Activated naive CD4-positive, alpha-beta T cell treated with anti-CD3 and anti-CD28 coated beads for 36 hours (primary cell): ENCODE results near the gene TBC1D22A. TPM values are rescaled to one million over a fixed set of nuclear protein-coding genes. Genes with fewer than 3 reads are reported as not detected.

Experiments
- CTCF ChIA-PET: fragments of 350-600 bp; sonication (Branson Sonifier 250); formaldehyde crosslinking; loops from one replicate; lab custom pipeline; 2021; ENCODE audit warnings: antibody characterized with exemption; lab: Charles Lee
- DNase-seq: peaks from one replicate; pipeline ENCODE4 v3.0.0-alpha.2; 2020
- H3K27ac Mint-ChIP-seq: one replicate; pipeline ENCODE4 v1.8.0; 2021; ENCODE audit warnings: mild to moderate bottlenecking, mixed read lengths
- H3K27me3 Mint-ChIP-seq: one replicate; pipeline ENCODE4 v1.8.0; 2021; ENCODE audit warnings: low read depth, mixed read lengths
- H3K36me3 Mint-ChIP-seq: one replicate; pipeline ENCODE4 v1.8.0; 2021; ENCODE audit warnings: low read depth, mixed read lengths
- H3K4me1 Mint-ChIP-seq: one replicate; pipeline ENCODE4 v1.8.0; 2021; ENCODE audit warnings: low read depth, mixed read lengths
- H3K4me3 Mint-ChIP-seq: one replicate; pipeline ENCODE4 v1.8.0; 2021; ENCODE audit warnings: mild to moderate bottlenecking, moderate library complexity, mixed read lengths
- H3K9me3 Mint-ChIP-seq: one replicate; pipeline ENCODE4 v1.8.0; 2021; ENCODE audit warnings: mixed read lengths
- intact Hi-C: fragments of 100-400 bp; cut with micrococcal nuclease; formaldehyde crosslinking; loops from one replicate; pipeline ENCODE4 v1.15.1; 2023
- total RNA-seq, 2 experiments: library from RNA; stranded (reverse); gene quantifications; one replicate each; pipeline ENCODE4 v1.2.3, GENCODE V29; 2021

Gene TBC1D22A
- total RNA-seq, 2 experiments from 2014 or later, result 20.1 to 21.4 TPM

GRCh38 chr22:46941968-46942798, 179.7 kb downstream of the TBC1D22A start:
- no peak for DNase-seq
- CTCF ChIA-PET, result interaction anchor here (0.7 kb wide), 1 partner anchor 50 kb away, joined by 4 read pairs; no protein-coding TSS in a partner anchor
- Mint-ChIP-seq H3K4me1 (no peaks in the 10 kb centered on the region), H3K4me3 (no peak overlapping the region), H3K27me3 (no peaks in the 10 kb centered on the region), H3K9me3 (no peaks in the 10 kb centered on the region), H3K27ac (no peak overlapping the region), H3K36me3 (peaks cover 2% of the 10 kb centered on the region)
- intact Hi-C loops, result no loop called here

DNA sequence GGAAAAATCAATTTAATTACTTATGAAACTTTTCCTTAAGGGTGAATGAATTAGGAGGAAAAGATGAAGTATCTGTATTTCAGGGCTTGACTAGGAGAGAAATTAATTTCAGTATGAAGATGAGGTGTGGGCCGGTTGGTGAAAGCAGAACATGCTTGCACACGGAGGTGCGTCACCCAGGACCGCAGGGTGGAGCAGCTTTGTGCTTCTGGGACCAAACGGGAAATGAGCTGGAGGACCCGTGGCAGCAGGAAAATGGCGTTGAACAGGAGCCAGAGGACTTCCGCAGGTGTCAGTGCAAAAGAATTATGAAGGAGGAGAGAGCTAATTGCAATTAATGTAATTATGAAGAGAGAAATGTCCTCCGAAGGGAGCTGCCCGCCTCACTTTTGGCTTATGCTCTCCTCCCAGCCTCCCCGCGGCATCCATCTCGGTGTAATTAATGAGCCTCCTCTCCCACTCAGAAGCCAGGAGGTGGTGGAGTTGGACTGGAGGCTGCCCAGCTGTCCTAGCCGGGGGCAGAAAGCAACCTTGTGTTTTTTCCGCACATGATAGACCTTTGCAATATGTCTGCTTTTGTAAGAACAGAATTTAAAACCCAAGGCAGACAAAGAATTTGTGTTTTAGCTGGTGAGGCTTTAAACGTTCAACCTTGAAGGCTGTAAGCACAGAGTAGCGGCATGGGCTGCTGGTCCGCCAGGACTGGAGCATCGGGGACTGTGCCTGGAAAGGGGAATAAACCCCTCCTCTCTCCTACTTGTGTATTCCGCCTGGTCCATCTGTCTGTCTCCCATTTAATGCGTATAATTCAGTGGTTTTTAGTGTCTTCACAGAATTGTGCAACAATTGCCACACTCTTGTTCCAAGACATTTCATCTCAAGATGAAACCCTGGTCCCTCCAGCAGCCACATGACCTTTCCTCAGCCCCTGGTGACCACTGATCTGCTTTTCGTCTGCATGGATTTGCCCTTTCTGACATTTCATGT, 180.6 kb downstream of the TBC1D22A start:
- Mint-ChIP-seq H3K4me3 (no peak overlapping the region), H3K36me3 (no peaks in the 10 kb centered on the region), H3K27me3 (no peaks in the 10 kb centered on the region), H3K27ac (no peak overlapping the region), H3K4me1 (peaks cover 5% of the 10 kb centered on the region), H3K9me3 (no peaks in the 10 kb centered on the region)
- intact Hi-C loops, result no loop called here
- DNase-seq, result peak; percentile 21
- CTCF ChIA-PET, result interaction anchor here (0.5 to 0.7 kb wide), 2 partner anchors 43 to 51 kb away, joined by 4 to 6 read pairs; no protein-coding TSS in a partner anchor

DNA sequence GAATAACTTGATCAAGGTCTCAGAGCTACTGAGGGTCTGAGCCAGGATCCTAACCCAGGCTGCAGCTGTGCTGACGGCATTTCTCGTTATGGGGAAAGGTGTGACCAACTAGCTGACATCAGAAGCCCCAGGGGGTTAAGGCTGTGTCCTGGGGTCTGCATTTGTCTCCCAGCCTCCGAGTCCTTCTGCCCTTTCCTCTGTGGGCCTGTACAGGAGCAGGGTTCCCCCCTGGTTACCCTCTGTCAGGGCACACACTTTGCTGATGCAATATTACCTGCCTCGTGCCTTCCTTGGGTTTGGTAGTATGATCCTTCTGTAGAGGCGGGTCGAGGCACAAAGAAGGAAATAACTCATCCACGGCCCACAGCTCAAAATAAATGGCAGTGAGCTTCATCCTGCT, 183.0 kb downstream of the TBC1D22A start:
- no peaks in the 10 kb centered on the region for H3K9me3 Mint-ChIP-seq
- peaks cover 5% of the 10 kb centered on the region for H3K4me1 Mint-ChIP-seq
- intact Hi-C loops, result no loop called here
- peaks cover 8% of the 10 kb centered on the region for H3K36me3 Mint-ChIP-seq
- H3K4me3 Mint-ChIP-seq, result no peak overlapping the region
- CTCF ChIA-PET, result interaction anchor here (0.7 kb wide), 1 partner anchor 143 kb away, joined by 3 read pairs; no protein-coding TSS in a partner anchor
- no peak overlapping the region for H3K27ac Mint-ChIP-seq
- H3K27me3 Mint-ChIP-seq, result no peaks in the 10 kb centered on the region
- no peak for DNase-seq

DNA sequence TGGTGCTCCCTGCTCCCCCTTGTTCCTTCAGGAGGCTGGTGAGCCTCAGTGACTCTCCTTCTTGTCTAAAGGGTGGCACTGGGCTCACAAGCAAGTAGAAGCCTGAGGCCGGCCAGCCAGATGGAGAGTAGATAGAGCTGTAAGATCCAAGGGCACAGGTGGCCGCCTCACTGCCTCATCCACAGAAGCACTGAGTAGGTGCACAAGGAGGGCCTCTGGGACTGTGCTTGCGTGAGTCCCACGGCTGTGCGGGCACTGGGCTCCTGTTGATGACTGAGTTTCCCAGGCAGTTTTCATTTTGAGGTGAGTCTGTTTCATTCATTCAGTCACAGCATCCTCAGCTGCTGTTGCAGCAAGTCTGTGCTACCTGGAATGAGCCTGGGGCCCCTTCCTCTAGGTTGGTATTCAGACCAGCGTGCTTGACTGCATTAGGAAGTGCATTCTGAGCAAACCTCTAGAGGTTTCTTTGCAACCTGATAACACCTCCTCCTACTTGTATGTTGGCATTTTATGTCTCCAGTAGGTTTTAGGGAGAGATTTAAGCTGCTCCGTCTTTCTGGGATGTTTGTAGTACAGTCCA, 184.0 kb downstream of the TBC1D22A start:
- Mint-ChIP-seq H3K4me3 (no peak overlapping the region), H3K4me1 (peaks cover 5% of the 10 kb centered on the region), H3K36me3 (peaks cover 8% of the 10 kb centered on the region), H3K27me3 (no peaks in the 10 kb centered on the region), H3K9me3 (no peaks in the 10 kb centered on the region), H3K27ac (no peak overlapping the region)
- intact Hi-C loops, result no loop called here
- DNase-seq, result no peak
- CTCF ChIA-PET, result no interaction called here

- CTCF ChIA-PET, result no interaction called here
- Mint-ChIP-seq H3K9me3 (no peaks in the 10 kb centered on the region), H3K4me3 (no peak overlapping the region), H3K4me1 (peaks cover 5% of the 10 kb centered on the region), H3K27ac (peak overlapping the region; percentile 39), H3K27me3 (no peaks in the 10 kb centered on the region), H3K36me3 (peaks cover 10% of the 10 kb centered on the region)
- intact Hi-C loops, result no loop called here
- no peak for DNase-seq
These were observed 185.2 kb downstream of the TBC1D22A start for GRCh38 chr22:46947516-46948257.

- Mint-ChIP-seq H3K9me3 (no peaks in the 10 kb centered on the region), H3K27ac (peak overlapping the region; percentile 36), H3K4me3 (no peak overlapping the region), H3K36me3 (peaks cover 11% of the 10 kb centered on the region), H3K4me1 (peaks cover 5% of the 10 kb centered on the region), H3K27me3 (no peaks in the 10 kb centered on the region)
- no peak for DNase-seq
- CTCF ChIA-PET, result no interaction called here
- intact Hi-C loops, result no loop called here
These were observed 186.1 kb downstream of the TBC1D22A start for GRCh38 chr22:46948411-46949144.

GRCh38 chr22:46951350-46951749, 188.9 kb downstream of the TBC1D22A start:
- H3K9me3 Mint-ChIP-seq, result no peaks in the 10 kb centered on the region
- H3K4me1 Mint-ChIP-seq, result peaks cover 5% of the 10 kb centered on the region

DNA sequence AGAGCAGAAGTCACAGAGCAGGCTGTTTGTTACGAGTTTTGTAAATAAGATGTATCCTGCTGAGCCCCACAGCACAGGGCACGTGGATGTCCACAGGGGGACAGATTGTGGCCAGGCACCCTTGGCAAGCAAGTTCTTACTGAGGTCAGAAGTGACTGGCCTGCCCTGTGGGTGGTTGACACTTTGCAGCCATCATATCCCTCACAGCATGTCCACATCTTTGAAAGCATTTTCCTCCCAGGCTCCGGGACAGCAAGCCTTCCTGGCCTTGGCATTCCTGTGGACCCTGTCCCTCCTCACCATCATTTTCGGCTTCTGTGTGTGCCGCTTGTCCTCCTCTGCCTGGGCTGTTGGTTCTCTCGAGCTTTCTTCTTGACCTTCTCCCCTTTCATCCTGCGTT, 189.5 kb downstream of the TBC1D22A start:
- no peak for DNase-seq
- H3K27ac Mint-ChIP-seq, result no peak overlapping the region
- intact Hi-C loops, result no loop called here
- no peak overlapping the region for H3K4me3 Mint-ChIP-seq
- H3K27me3 Mint-ChIP-seq, result no peaks in the 10 kb centered on the region
- peaks cover 5% of the 10 kb centered on the region for H3K4me1 Mint-ChIP-seq
- CTCF ChIA-PET, result no interaction called here
- H3K9me3 Mint-ChIP-seq, result no peaks in the 10 kb centered on the region
- H3K36me3 Mint-ChIP-seq, result peaks cover 11% of the 10 kb centered on the region

More at GRCh38 chr22:46951350-46951749, 188.9 kb downstream of the TBC1D22A start:
- no peak for DNase-seq
- CTCF ChIA-PET, result no interaction called here
- H3K27ac Mint-ChIP-seq, result no peak overlapping the region
- H3K27me3 Mint-ChIP-seq, result no peaks in the 10 kb centered on the region
- peaks cover 11% of the 10 kb centered on the region for H3K36me3 Mint-ChIP-seq
- intact Hi-C loops, result no loop called here
- no peak overlapping the region for H3K4me3 Mint-ChIP-seq

DNA sequence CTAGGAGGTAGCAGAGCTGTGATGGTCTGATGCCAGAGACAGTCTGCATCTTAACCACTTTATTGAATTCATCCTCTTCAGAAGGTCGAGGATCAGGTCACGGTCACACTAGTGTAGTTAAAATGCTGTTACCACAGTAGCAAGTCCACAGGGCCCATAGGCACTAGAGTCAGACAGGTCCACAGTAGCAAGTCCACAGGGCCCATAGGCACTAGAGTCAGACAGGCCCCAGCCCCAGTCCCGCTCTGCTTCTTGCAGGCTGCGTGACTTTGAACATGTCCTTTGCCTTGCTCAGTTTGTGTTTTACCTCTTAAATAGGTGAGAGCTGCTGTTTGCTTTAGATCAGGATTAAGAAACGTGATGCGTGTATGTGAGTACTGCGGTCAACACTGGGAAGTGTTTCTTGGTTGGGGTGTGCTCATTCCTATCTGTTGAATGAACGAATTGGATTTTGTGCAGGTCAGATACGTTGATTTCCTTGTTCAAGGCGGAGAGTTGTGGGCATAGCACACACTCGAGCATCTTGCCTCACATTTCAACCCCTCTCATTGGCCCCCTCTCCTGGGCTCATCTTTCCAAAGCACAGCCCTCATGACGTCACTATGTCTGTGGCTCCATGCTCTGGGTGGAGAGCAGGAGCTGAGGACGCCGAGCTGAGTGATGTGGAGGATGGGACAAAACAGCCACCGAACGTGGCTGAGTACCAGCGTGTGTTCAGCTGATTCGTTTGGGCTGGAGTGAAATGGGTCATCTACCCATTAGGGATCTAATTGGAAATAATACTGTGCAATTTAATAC, 191.7 kb downstream of the TBC1D22A start:
- no peaks in the 10 kb centered on the region for H3K9me3 Mint-ChIP-seq
- no peak overlapping the region for H3K27ac Mint-ChIP-seq
- DNase-seq, result no peak
- CTCF ChIA-PET, result interaction anchor here (0.6 to 0.9 kb wide), 2 partner anchors 15 to 30 kb away, joined by 3 read pairs; no protein-coding TSS in a partner anchor
- H3K4me1 Mint-ChIP-seq, result no peaks in the 10 kb centered on the region
- H3K27me3 Mint-ChIP-seq, result no peaks in the 10 kb centered on the region
- no peak overlapping the region for H3K4me3 Mint-ChIP-seq
- intact Hi-C loops, result no loop called here
- peaks cover 8% of the 10 kb centered on the region for H3K36me3 Mint-ChIP-seq

GRCh38 chr22:46954781-46955180, 192.3 kb downstream of the TBC1D22A start:
- H3K4me1 Mint-ChIP-seq, result no peaks in the 10 kb centered on the region
- H3K27ac Mint-ChIP-seq, result no peak overlapping the region
- DNase-seq, result no peak
- H3K4me3 Mint-ChIP-seq, result no peak overlapping the region
- peaks cover 4% of the 10 kb centered on the region for H3K36me3 Mint-ChIP-seq
- CTCF ChIA-PET, result interaction anchor here (0.9 kb wide), 1 partner anchor 30 kb away, joined by 3 read pairs; no protein-coding TSS in a partner anchor
- no peaks in the 10 kb centered on the region for H3K9me3 Mint-ChIP-seq
- no peaks in the 10 kb centered on the region for H3K27me3 Mint-ChIP-seq
- intact Hi-C loops, result no loop called here
